Measurements from ENCODE around the gene LCA5. TPM values are rescaled to one million over a fixed set of nuclear protein-coding genes. Genes with fewer than 3 reads are reported as not detected.

LCA5 gene
- total and polyA plus RNA-seq, 2 donors (not counting 3 experiments of a cell fraction or from before 2014, with no cell fraction given) = 0.57 to 4.2 TPM

- Histone ChIP-seq H3K9me1 (replicated peaks; ENCODE audit: control insufficient read depth, extremely low read depth, insufficient read depth, low read length) (no peaks in the 10 kb centered on the region), H3K9ac (replicated peaks; ENCODE audit: extremely low read depth, insufficient read depth, low read length) (no peak overlapping the region), H3K27me3 (ENCODE audit: control insufficient read depth in 2 of 2, insufficient read depth in 2 of 2, low read length in 2 of 2) (no peaks in the 10 kb centered on the region), H2AFZ (ENCODE audit: low read depth, low read length) (no peak overlapping the region), H3K4me3 (replicated peaks in 1 of 3; ENCODE audit: insufficient read depth in 1 of 3, low read depth in 1 of 3, low read length in 3 of 3) (no peak overlapping the region), H3K27ac (ENCODE audit: insufficient read depth, low read depth, low read length) (no peak overlapping the region), H3K9me3 (replicated peaks; ENCODE audit: control insufficient read depth, insufficient read depth, low read length) (no peaks in the 10 kb centered on the region), H3K36me3 (ENCODE audit: control insufficient read depth in 2 of 2, extremely low read depth in 1 of 2, insufficient read depth in 2 of 2, low read length in 2 of 2) (no peaks in the 10 kb centered on the region), H3K4me1 (ENCODE audit: control insufficient read depth, extremely low read depth, insufficient read depth, low read length) (no peaks in the 10 kb centered on the region), H3K4me2 (ENCODE audit: insufficient read depth, low read length) (no peak overlapping the region), H3K79me2 (ENCODE audit: control insufficient read depth, insufficient read depth, low read length) (no peaks in the 10 kb centered on the region), H4K20me1 (replicated peaks; ENCODE audit: control insufficient read depth, extremely low read depth, insufficient read depth, low read length) (no peaks in the 10 kb centered on the region)
- CTCF ChIA-PET = no interaction called here
- dilution Hi-C loops (cut with MboI; ENCODE audit: extremely low pct_ligation_motif_present, low sequenced_read_pairs) = no loop called here
- FAIRE-seq (no peak), DNase-seq (ENCODE audit: low read depth, low spot score) (no peak)
- TF ChIP-seq JUN (IDR thresholded peaks at IDR 0.05; ENCODE audit: borderline replicate concordance, insufficient read depth, insufficient read length, low read depth) (no peak), FOS (IDR thresholded peaks at IDR 0.05; ENCODE audit: borderline replicate concordance, insufficient read depth, low read length) (no peak), POLR2AphosphoS5 (IDR thresholded peaks at IDR 0.05; ENCODE audit: insufficient read depth, low read depth, low read length) (no peak), MAX (IDR thresholded peaks at IDR 0.05; ENCODE audit: insufficient read depth, insufficient read length) (no peak), CTCF (IDR thresholded peaks at IDR 0.05; ENCODE audit: extremely low read depth in 1 of 2, insufficient read depth in 1 of 2, low read depth in 1 of 2, low read length in 2 of 2) (no peak), EZH2 (IDR thresholded peaks at IDR 0.05; ENCODE audit: borderline replicate concordance, low read depth, low read length, severe bottlenecking) (no peak), POLR2A (IDR thresholded peaks at IDR 0.05; ENCODE audit: low read depth, low read length) (no peak), MYC (IDR thresholded peaks at IDR 0.05; ENCODE audit: low read depth, low read length) (no peak), GATA2 (IDR thresholded peaks at IDR 0.05; ENCODE audit: insufficient read depth, insufficient read length, low read depth, low read length) (no peak)
- no TSS peak for BruUV-seq (replicated peaks)
- intact Hi-C loops (cut with micrococcal nuclease) = no loop called here
- POLR2A ChIA-PET = no interaction called here
These were observed 26.5 kb downstream of the LCA5 start for GRCh38 chr6:79510707-79511106.

Measured in endothelial cell of umbilical vein (primary cell).